ENCODE results near the gene CELF1. TPM values are rescaled to one million over a fixed set of nuclear protein-coding genes. Genes with fewer than 3 reads are reported as not detected.

Gene CELF1
- total RNA-seq, 1 donor from 2014 or later, result 159 TPM

GRCh38 chr11:47489395-47489755 is 63.6 kb downstream of the CELF1 start:
- intact Hi-C loops (cut with micrococcal nuclease), result no loop called here

GRCh38 chr11:47488674-47489394 is 64.1 kb downstream of the CELF1 start:
- peak overlapping the region; percentile 13 for H3K27ac Mint-ChIP-seq
- H3K4me3 Mint-ChIP-seq, result no peak overlapping the region
- DNase-seq, result no peak
- no peaks in the 10 kb centered on the region for H3K9me3 Mint-ChIP-seq
- H3K4me1 Mint-ChIP-seq, result peaks cover 14% of the 10 kb centered on the region
- H3K27me3 Mint-ChIP-seq, result no peaks in the 10 kb centered on the region
- intact Hi-C loops (cut with micrococcal nuclease), result no loop called here
- H3K36me3 Mint-ChIP-seq (ENCODE audit: low read depth), result peaks cover 48% of the 10 kb centered on the region

More at GRCh38 chr11:47489395-47489755, 63.6 kb downstream of the CELF1 start:
- Mint-ChIP-seq H3K9me3 (no peaks in the 10 kb centered on the region), H3K27me3 (no peaks in the 10 kb centered on the region), H3K36me3 (ENCODE audit: low read depth) (peaks cover 48% of the 10 kb centered on the region), H3K4me3 (no peak overlapping the region), H3K4me1 (peaks cover 14% of the 10 kb centered on the region), H3K27ac (peak overlapping the region; percentile 13)
- DNase-seq, result no peak

GRCh38 chr11:47488111-47488510 is 64.8 kb downstream of the CELF1 start:
- Mint-ChIP-seq H3K4me1 (peaks cover 14% of the 10 kb centered on the region), H3K36me3 (ENCODE audit: low read depth) (peaks cover 51% of the 10 kb centered on the region), H3K27me3 (no peaks in the 10 kb centered on the region), H3K9me3 (no peaks in the 10 kb centered on the region), H3K4me3 (no peak overlapping the region), H3K27ac (peak overlapping the region; percentile 14)
- no peak for DNase-seq
- intact Hi-C loops (cut with micrococcal nuclease), result no loop called here

- Mint-ChIP-seq H3K36me3 (ENCODE audit: low read depth) (peaks cover 50% of the 10 kb centered on the region), H3K27ac (peak overlapping the region; percentile 9), H3K4me1 (peaks cover 12% of the 10 kb centered on the region)
Measured at GRCh38 chr11:47487421-47487820, 65.5 kb downstream of the CELF1 start.

GRCh38 chr11:47485107-47485506 is 67.8 kb downstream of the CELF1 start:
- Mint-ChIP-seq H3K9me3 (no peaks in the 10 kb centered on the region), H3K4me3 (no peak overlapping the region)
- intact Hi-C loops (cut with micrococcal nuclease), result no loop called here

More at GRCh38 chr11:47487421-47487820, 65.5 kb downstream of the CELF1 start:
- DNase-seq, result no peak
- Mint-ChIP-seq H3K27me3 (no peaks in the 10 kb centered on the region), H3K9me3 (no peaks in the 10 kb centered on the region), H3K4me3 (no peak overlapping the region)
- intact Hi-C loops (cut with micrococcal nuclease), result no loop called here

GRCh38 chr11:47483457-47483856 is 69.5 kb downstream of the CELF1 start:
- no peaks in the 10 kb centered on the region for H3K27me3 Mint-ChIP-seq
- intact Hi-C loops (cut with micrococcal nuclease), result no loop called here
- H3K4me1 Mint-ChIP-seq, result peaks cover 8% of the 10 kb centered on the region
- peaks cover 72% of the 10 kb centered on the region for H3K36me3 Mint-ChIP-seq (ENCODE audit: low read depth)
- no peaks in the 10 kb centered on the region for H3K9me3 Mint-ChIP-seq
- peak overlapping the region; percentile 1 for H3K27ac Mint-ChIP-seq
- no peak for DNase-seq
- no peak overlapping the region for H3K4me3 Mint-ChIP-seq

More at GRCh38 chr11:47485107-47485506, 67.8 kb downstream of the CELF1 start:
- peaks cover 12% of the 10 kb centered on the region for H3K4me1 Mint-ChIP-seq
- DNase-seq, result no peak
- H3K27ac Mint-ChIP-seq, result no peak overlapping the region
- peaks cover 61% of the 10 kb centered on the region for H3K36me3 Mint-ChIP-seq (ENCODE audit: low read depth)
- no peaks in the 10 kb centered on the region for H3K27me3 Mint-ChIP-seq

GRCh38 chr11:47480762-47481161 is 72.2 kb downstream of the CELF1 start:
- H3K27ac Mint-ChIP-seq, result no peak overlapping the region
- intact Hi-C loops (cut with micrococcal nuclease), result no loop called here

GRCh38 chr11:47478651-47479329 is 74.1 kb downstream of the CELF1 start:
- peaks cover 7% of the 10 kb centered on the region for H3K4me1 Mint-ChIP-seq
- peaks cover 73% of the 10 kb centered on the region for H3K36me3 Mint-ChIP-seq (ENCODE audit: low read depth)
- intact Hi-C loops (cut with micrococcal nuclease), result no loop called here
- no peaks in the 10 kb centered on the region for H3K27me3 Mint-ChIP-seq
- H3K4me3 Mint-ChIP-seq, result no peak overlapping the region
- H3K27ac Mint-ChIP-seq, result peak overlapping the region; percentile 81
- DNase-seq, result no peak
- H3K9me3 Mint-ChIP-seq, result no peaks in the 10 kb centered on the region

More at GRCh38 chr11:47480762-47481161, 72.2 kb downstream of the CELF1 start:
- H3K4me3 Mint-ChIP-seq, result no peak overlapping the region
- no peak for DNase-seq
- no peaks in the 10 kb centered on the region for H3K9me3 Mint-ChIP-seq
- H3K4me1 Mint-ChIP-seq, result peaks cover 7% of the 10 kb centered on the region
- peaks cover 69% of the 10 kb centered on the region for H3K36me3 Mint-ChIP-seq (ENCODE audit: low read depth)
- H3K27me3 Mint-ChIP-seq, result no peaks in the 10 kb centered on the region

GRCh38 chr11:47477753-47478152 is 75.2 kb downstream of the CELF1 start:
- peak overlapping the region; percentile 81 for H3K27ac Mint-ChIP-seq
- peaks cover 74% of the 10 kb centered on the region for H3K36me3 Mint-ChIP-seq (ENCODE audit: low read depth)
- DNase-seq, result no peak
- peaks cover 7% of the 10 kb centered on the region for H3K4me1 Mint-ChIP-seq
- no peaks in the 10 kb centered on the region for H3K27me3 Mint-ChIP-seq
- no peaks in the 10 kb centered on the region for H3K9me3 Mint-ChIP-seq
- no peak overlapping the region for H3K4me3 Mint-ChIP-seq
- intact Hi-C loops (cut with micrococcal nuclease), result loop anchor here (2.0 kb wide), 1 partner anchor 75 kb away; the partner anchor contains the start of gene CELF1

- peaks cover 74% of the 10 kb centered on the region for H3K36me3 Mint-ChIP-seq (ENCODE audit: low read depth)
- H3K27me3 Mint-ChIP-seq, result no peaks in the 10 kb centered on the region
- peak overlapping the region; percentile 81 for H3K27ac Mint-ChIP-seq
- no peak overlapping the region for H3K4me3 Mint-ChIP-seq
- intact Hi-C loops (cut with micrococcal nuclease), result loop anchor here (2.0 kb wide), 1 partner anchor 75 kb away; the partner anchor contains the start of gene CELF1
- H3K4me1 Mint-ChIP-seq, result peaks cover 7% of the 10 kb centered on the region
- DNase-seq, result no peak
- H3K9me3 Mint-ChIP-seq, result no peaks in the 10 kb centered on the region
Measured at GRCh38 chr11:47477323-47477722, 75.6 kb downstream of the CELF1 start.

GRCh38 chr11:47470671-47471070 is 82.3 kb downstream of the CELF1 start:
- no peak overlapping the region for H3K4me3 Mint-ChIP-seq
- peaks cover 57% of the 10 kb centered on the region for H3K36me3 Mint-ChIP-seq (ENCODE audit: low read depth)
- H3K4me1 Mint-ChIP-seq, result peaks cover 5% of the 10 kb centered on the region
- intact Hi-C loops (cut with micrococcal nuclease), result no loop called here
- no peak overlapping the region for H3K27ac Mint-ChIP-seq
- H3K9me3 Mint-ChIP-seq, result no peaks in the 10 kb centered on the region
- DNase-seq, result no peak
- no peaks in the 10 kb centered on the region for H3K27me3 Mint-ChIP-seq

- peak overlapping the region; percentile 67 for H3K27ac Mint-ChIP-seq
- no peaks in the 10 kb centered on the region for H3K9me3 Mint-ChIP-seq
Measured at GRCh38 chr11:47469361-47470179, 83.4 kb downstream of the CELF1 start.

GRCh38 chr11:47468598-47469214 is 84.2 kb downstream of the CELF1 start:
- Mint-ChIP-seq H3K9me3 (no peaks in the 10 kb centered on the region), H3K27ac (no peak overlapping the region)
- intact Hi-C loops (cut with micrococcal nuclease), result no loop called here

More at GRCh38 chr11:47469361-47470179, 83.4 kb downstream of the CELF1 start:
- Mint-ChIP-seq H3K27me3 (no peaks in the 10 kb centered on the region), H3K4me1 (peaks cover 5% of the 10 kb centered on the region), H3K36me3 (ENCODE audit: low read depth) (peaks cover 51% of the 10 kb centered on the region), H3K4me3 (no peak overlapping the region)
- no peak for DNase-seq
- intact Hi-C loops (cut with micrococcal nuclease), result no loop called here

More at GRCh38 chr11:47468598-47469214, 84.2 kb downstream of the CELF1 start:
- Mint-ChIP-seq H3K27me3 (no peaks in the 10 kb centered on the region), H3K4me3 (no peak overlapping the region), H3K4me1 (peaks cover 5% of the 10 kb centered on the region), H3K36me3 (ENCODE audit: low read depth) (peaks cover 50% of the 10 kb centered on the region)
- DNase-seq, result no peak

All from activated CD4-positive, alpha-beta T cell treated with anti-CD3 and anti-CD28 coated beads, Interleukin-2, amount 10 ng/mL, durations not matched to agents 24 days and 14 days (primary cell).